ENCODE measurements around the gene CNN2.
A peak's percentile ranks its signal among the peaks of the same experiment; 100 is the strongest.

- TF ChIP-seq POLR2A (IDR thresholded peaks at IDR 0.05) (peak in 1 of 2 donors; percentile 24), CTCF (IDR thresholded peaks at IDR 0.05) (no peak)
Observed at GRCh38 chr19:1028062-1028926, 1.9 kb downstream of the CNN2 start.
